HG03565 (cell line): Measurements from ENCODE around the gene MYO19.

ENCODE experiments used
- ATAC-seq: cut with Tn5 transposase; IDR thresholded peaks from one replicate; pipeline ENCODE4 v1.9.1; 2021; ENCODE audit warnings: mild to moderate bottlenecking, moderate library complexity; ENCODE audit not compliant: unreplicated experiment

The MYO19 gene, protein sequence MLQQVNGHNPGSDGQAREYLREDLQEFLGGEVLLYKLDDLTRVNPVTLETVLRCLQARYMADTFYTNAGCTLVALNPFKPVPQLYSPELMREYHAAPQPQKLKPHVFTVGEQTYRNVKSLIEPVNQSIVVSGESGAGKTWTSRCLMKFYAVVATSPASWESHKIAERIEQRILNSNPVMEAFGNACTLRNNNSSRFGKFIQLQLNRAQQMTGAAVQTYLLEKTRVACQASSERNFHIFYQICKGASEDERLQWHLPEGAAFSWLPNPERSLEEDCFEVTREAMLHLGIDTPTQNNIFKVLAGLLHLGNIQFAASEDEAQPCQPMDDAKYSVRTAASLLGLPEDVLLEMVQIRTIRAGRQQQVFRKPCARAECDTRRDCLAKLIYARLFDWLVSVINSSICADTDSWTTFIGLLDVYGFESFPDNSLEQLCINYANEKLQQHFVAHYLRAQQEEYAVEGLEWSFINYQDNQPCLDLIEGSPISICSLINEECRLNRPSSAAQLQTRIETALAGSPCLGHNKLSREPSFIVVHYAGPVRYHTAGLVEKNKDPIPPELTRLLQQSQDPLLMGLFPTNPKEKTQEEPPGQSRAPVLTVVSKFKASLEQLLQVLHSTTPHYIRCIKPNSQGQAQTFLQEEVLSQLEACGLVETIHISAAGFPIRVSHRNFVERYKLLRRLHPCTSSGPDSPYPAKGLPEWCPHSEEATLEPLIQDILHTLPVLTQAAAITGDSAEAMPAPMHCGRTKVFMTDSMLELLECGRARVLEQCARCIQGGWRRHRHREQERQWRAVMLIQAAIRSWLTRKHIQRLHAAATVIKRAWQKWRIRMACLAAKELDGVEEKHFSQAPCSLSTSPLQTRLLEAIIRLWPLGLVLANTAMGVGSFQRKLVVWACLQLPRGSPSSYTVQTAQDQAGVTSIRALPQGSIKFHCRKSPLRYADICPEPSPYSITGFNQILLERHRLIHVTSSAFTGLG

DNA sequence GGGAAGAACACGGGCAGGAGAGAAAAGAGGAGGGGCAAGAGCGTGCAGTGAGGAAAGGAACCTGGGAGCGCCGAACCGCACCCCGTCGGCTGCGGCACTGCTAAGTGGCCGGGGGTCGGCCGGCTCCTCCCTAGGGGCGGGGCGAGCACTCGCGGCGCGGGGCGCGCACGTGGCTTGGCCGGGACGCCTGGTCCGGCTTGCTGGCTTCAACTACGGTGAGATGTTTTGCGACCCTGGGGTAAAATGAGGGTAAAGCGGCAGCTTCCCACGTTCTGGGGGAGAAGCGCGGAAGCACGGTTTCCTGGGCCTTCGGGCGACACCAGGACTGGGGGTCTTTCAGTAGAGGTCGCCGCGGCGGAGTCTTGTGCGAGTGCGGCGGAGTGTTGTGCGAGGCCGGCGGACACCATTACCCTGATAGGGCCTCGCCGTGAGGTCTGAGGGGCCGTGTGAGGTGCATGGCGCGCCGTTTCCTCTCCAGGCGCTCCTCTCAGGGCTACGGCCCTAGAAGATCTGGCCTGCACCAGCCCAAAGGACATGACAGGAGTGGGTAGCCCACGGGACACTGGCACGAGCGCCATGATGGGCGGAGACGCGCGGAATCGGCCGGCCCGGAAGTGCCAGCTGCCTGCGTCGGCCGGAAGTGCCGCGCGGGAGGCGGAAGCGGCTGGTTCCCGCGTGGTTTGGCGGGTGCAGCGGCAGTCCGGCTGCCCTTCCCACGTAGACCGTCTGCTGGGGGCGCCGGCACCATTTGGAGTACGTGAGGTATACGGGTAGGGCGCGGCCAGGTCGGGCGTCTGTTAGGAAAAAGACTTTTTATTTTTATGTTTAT, at the start of gene MYO19, which contains the start of gene PIGW:
Gene MYO19 (minus strand): TSS at position 29 of the 829 bp plus-strand sequence. CDS start 2,330 bp downstream, outside the sequence.
Gene PIGW (plus strand): TSS at position 148 of the 829 bp plus-strand sequence. CDS start 2,115 bp downstream, outside the sequence.
- peak; percentile 63 for ATAC-seq

DNA sequence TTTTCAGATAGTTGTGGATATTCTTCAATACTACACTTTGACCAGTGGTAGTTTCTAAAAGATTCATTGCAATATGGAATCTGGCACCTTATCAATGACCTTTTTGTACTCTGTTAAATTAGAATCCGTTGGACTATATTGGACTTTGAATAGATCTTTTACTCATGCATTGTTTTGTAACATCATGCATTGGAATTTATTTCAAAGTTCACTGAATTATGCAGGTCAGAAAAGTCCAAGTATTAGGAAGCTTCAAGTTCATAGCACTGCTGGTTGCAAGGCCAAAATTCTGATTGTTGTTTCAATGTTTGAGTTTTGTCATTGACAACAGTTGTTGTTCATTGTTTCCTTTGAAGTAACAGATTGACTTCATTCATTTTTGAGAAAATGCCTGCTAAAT, 49.1 kb upstream of the MYO19 start:
- ATAC-seq, result no peak

DNA sequence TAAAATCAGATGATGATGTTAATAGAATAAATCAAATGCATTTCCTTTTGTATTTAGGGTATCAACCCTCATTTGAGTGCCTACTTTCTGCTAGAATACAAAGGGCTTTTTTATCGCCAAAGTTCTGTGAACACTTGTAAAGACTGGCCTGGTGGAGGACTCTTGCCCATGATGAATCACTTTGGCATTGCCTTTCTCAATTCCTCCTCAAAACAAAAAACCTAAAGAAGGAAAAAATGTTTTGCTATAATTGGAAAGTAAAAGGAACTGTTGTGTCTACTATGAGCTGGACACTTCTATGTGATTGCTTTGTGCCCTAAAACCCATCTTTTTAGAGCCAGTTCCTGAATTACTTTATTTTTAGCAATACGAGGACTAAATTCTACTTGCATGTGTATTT, 44.0 kb upstream of the MYO19 start:
- no peak for ATAC-seq

DNA sequence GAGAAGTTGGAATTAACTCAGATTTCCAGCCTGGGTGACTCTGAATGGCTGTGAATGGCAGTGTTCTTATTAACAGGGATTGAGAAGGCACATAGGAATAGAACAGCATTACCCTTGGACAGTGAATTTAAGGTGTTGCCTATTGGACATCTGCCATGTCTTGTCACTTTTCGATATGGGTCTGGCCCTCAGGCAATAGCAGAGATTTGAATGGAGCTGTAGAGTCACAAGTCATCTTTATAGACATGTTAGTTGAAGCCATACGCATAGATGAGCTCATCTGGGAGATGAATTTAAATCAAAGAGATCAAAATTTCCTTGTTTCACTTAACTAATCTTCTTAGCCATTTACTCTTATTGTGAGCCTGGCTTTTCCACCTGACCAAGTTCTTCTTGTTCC, 42.1 kb upstream of the MYO19 start:
- ATAC-seq, result no peak

DNA sequence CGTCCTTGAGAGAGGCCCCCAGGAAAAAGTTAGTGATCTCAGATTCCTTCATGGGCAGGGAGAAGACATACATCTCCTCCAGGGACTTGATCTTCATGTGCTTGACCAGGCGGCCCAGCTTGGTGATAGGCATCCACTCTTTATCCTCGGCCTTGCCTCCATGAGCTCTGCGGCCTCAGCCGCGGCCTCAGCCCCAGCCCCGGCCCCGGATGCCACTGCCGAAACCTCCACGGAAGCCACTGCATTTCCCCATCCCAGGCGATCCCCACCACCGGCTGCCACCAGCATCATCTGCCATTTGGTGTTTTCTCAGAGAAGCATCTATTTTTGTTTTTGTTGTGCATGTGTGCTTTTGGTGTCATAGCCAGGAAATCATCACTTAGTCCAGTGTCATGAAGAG, 40.4 kb upstream of the MYO19 start:
- no peak for ATAC-seq

DNA sequence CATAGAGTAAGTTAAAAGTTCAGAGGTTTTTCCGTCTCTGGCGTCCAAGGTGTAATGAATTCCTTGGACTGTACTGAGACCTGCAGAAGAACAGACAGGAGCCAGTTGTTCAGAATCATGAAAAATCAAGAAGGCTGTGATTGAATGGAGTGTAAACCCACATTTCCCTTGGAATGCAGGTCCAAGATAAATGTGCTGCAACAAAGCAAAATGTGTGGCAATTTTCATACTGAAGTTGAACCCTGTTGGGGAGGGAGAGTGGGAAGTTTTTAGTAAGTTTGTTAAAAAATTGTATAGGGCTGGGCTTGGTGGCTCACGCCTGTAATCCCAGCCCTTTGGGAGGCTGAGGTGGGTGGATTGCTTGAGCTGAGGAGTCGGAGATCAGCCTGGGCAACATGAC, 31.4 kb upstream of the MYO19 start:
- no peak for ATAC-seq

DNA sequence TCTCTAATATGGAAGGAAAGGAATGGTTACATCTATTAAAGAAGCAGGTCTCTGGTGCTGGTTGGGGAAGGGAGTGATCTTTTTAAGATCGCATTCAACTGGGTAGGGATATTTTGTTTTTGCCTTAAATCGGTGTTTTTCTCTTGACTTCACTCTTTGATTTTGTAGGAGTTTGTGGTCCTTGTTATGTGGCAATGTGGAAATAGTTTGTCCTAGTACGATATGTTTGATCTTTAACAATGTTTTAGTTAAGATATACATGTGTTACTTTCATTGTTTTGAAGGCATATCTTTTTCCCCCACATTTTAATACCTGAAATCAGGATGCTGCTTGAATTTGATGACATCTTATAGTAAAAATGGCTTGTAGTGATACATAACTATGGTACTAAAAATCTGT, 18.8 kb upstream of the MYO19 start:
- ATAC-seq, result no peak

DNA sequence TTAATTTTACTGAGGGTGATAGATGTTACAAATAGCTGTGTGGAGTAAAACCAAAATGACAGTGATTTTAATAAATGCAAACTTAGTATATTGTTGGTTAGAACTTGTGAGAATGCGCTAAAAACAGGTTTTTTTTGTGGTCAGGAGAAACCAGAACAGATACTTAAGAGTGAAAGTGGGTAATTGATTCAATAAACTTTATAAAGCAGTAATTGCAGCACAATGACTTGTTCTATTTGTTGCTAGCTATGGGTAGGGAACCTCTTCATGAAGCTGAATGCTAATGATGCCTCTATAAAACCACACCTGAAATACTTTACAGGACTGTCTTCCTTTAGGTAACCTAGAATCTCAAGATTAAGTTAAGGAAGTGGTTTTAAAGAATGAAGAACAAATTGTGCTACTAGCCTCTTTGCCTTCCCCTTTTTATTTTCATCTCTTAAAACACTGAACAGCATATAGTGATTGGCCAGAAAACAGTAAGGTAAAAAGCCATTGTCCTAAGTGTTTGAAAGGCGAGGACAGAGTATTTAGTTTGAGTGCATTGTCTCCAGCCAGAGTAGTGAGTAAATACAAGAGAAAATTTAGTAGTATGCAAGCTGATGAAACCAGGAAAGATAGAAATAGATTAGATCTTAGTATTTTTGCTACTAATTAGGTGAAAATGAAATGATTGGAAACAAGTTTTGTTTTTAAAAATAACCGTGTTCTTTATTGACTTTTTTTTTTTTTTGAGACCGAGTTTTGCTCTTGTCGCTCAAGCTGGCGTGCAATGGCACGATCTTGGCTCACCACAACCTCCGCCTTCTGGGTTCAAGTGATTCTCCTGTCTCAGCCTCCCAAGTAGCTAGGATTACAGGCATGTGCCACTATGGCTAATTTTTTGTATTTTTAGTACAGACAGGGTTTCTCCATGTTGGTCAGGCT, 16.1 kb upstream of the MYO19 start:
- no peak for ATAC-seq

DNA sequence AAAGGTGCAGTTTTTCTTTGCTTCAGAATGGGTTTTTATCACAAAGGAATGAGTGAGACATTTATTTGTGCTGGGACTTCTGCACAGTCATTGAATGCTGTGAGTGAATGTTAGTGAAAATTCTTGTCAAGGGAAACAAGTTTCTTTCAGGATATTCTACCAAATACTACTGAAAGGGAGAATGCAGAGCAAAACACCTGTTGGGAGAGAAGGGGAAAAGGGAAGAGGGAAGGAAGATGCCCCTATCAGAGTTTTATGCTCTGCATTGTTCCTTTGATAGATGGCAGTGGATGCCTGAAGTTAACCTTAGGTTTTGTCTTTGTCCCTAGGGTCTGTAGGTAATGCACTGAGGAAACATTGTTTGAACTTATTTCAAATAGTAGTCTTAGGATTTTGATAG, 13.1 kb upstream of the MYO19 start:
- ATAC-seq, result no peak

DNA sequence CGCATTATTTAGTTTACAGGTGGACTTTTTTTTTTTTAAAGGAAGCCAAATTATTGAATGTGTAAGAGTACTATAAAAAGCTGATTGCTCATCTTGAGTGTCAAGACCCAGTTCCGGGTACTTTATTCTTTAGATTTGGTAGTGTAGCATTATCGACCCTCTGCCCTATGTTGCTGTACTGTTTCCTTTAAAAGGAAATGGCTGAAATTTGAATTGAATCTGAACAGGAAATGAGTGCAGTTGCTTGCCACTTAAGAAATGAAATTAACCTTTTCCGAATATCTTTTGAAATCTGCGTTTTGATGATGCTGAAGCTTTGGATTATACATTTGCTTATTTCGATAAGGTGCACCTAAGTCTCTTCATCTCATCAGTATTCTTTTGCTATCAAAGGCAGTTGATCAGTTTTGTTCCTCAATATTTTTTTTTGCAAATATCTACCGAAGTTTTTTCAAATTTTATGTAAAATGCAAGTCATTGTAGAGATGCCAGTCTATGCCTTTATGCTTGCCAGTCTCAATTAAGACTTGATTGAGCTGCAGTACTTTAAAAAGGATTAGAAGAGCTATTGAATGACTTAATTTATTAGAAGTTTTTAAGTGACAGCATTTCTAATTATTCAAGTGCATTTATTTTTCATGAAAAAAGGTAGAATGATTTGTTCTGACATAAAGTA, 11.9 kb upstream of the MYO19 start:
- no peak for ATAC-seq

DNA sequence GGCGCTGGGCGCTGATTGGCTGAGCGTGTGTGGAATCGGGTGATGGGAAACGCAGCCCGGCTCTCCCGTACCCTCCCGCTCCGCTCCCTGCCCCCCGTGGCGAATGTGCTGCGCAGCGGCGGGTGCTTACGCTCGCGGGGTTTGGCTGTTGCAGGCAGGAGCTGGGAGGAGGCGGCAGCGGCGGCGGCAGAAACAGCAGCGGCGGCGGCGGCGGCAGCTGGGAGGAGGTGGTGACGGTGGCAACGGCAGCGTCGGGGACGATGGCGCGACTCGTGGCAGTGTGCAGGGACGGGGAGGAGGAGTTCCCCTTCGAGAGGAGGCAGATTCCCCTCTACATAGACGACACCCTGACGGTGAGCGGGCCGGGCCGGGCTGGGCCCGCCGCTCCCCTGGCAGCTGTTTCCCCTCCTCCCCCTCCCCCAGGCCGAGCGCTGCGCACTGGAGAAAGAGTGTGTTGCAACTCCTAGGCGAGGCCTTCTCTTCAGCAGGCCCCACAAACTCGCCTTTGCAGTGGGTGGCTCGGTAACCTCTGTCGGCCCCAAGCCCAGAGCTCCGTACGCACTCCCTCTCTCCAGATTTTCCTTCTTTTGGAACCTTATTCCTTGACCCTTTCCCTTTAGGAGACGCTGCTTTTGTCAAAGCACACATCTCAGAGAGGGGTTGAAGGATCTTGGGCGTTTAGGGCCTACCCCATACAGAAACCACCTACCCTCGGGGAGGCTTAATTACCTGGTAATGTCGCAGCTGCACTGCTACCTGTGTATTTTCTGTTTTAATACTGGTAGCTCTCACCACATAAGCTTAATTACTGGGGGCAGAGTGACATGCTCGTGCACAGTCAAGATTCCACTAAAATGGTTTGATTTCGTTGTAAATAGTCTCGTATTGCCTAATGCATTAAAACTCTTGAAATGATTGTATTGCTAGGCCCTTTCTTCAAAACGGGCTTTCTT, 11.1 kb upstream of the MYO19 start:
- peak; percentile 49 for ATAC-seq

DNA sequence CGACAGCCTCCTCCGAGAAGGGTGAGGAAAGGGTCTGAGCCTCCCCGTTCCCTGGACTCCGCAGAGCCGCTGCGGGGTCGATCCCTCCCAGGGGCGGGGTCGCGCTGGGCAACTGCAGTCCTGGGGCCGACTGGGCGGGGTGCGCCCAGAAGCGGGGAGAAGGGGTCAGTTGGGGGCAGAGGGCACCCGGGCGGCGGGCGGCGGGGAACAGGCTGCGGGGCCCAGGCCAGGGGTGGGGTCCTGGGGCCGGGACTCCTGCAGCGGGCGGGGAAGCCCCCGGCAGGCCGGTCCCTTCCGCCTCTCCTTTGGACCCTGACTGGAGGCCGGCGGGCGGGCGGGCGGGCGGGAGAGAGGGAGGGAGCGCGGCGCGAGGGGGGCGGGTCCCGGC, 10.4 kb upstream of the MYO19 start:
- ATAC-seq, result no peak

DNA sequence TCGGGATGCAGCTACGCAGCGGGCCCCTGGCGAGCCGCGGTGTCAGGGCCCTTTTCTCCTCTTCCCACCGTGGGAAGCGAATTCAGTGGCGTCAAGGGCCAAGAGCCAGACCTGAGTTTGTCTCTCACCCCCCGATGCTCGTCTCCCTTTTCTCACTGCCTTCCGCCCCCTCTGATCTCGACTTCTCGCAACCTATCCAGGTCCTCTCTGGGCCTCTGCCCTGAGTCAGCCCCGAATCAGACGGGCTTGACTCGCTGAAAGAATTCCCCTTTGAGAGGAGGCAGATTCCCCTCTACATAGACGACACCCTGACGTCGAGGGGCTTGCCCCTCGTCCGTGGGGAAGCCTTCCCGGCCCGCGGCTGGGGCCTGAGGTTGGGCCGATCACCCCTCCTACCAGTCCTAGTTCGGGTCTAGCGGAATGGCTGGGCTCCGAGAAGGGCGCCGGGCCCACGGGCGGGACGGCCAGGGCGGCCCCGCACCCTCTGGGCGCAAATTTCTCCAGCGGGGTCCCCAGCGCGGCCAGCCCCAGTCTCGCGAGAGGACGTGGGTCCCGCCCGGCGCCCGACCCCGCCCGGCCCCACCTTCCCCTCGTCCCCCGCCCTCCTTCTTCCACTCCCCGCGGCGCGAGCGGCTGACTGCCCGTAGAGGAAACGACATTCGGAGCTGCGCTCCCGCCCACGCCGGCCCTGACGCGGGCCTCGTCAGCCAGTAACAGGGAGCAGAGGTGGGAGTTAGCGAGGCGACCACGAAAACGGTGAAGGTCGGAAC, 9.8 kb upstream of the MYO19 start, which contains the start of gene GGNBP2:
Gene GGNBP2 (plus strand): TSS at position 613 of the 770 bp plus-strand sequence. CDS start 806 bp downstream, outside the sequence.
- ATAC-seq, result peak; percentile 38

DNA sequence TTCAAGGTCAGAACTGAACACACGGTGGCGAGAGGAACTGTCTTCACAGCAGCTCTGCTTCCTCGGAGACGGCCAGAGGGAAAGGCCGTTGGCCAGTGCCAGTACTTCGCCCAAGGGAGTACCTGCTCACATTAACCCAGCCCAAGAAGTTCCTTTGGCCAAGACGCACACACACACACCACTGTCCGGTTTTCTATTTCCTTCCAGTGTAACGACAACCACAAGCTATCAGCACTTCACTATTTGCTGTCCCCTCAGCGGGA, 9.3 kb upstream of the MYO19 start:
- ATAC-seq, result peak; percentile 17

DNA sequence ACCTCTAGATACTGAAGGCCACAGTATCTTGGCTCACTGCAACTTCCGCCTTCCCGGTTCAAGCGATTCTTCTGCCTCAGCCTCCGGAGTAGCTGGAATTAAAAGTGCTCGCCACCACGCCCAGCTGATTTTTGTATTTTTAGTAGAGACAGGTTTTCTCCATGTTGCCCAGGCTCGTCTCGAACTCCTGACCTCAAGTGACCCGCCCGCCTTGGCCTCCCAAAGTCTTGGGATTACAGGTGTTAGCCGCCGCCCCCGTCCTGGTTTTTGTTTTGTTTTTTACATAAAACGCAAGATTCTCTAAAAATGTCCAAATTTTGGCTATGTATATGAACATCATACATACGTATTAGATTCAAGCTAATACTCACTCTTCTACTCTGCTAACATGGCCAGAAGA, 8.1 kb upstream of the MYO19 start:
- no peak for ATAC-seq

DNA sequence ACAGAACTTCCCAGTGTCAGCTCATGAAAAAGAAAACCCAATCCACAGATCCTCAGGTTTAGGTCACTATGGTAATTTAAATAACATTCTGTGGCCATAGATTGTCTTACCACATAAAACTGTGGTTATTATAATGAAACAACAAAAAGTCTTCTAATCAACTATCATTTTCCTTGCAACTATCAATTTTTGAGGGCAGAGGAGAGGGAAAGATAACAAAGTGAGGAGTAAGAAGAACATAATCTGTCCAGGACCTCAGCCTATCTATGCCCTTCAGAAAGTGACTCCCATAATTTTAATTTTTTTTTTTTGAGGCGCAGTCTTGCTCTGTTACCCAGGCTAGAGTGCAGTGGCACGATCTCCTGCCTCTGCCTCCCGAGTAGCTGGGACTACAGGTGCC, 6.0 kb upstream of the MYO19 start:
- ATAC-seq, result no peak

DNA sequence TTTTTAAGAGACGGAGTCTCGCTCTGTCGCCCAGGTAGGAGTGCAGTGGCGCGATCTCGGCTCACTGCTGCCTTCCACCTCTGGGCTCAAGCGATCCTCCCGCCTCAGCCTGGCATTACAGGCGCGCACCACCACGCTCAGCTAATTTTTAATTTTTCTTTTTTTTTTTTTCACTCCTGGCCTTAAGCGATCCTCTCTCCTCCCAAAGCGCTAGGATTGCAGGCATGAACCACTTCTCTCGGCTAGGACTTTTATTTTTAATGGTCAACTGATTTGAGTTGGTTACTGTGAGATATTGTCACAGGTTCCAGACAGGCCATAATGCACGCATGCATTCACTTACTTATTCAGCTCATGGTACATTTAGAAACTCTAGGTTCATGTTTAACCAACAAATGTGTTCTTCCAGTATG, 1.0 kb upstream of the MYO19 start:
- no peak for ATAC-seq
